Suprapubic skin (tissue), 4 donors: ENCODE measurements around the gene AMOTL2. TPM values are rescaled to one million over a fixed set of nuclear protein-coding genes. Genes with fewer than 3 reads are reported as not detected.

Experiments
- DNase-seq, 2 donors: peaks; one replicate each; pipeline ENCODE4 v3.0.0-alpha.2; 2019; ENCODE audit warnings: low spot score in 2 of 2
- H3K27ac ChIP-seq: fragments of 200-600 bp; sonication (generic); one replicate; pipeline ENCODE4 v1.5.1; 2019
- H3K27me3 ChIP-seq: fragments of 200-600 bp; sonication (generic); one replicate; pipeline ENCODE4 v1.5.1; 2019
- H3K36me3 ChIP-seq: fragments of 200-600 bp; sonication (generic); one replicate; pipeline ENCODE4 v1.5.1; 2019
- H3K4me1 ChIP-seq: fragments of 200-600 bp; sonication (generic); one replicate; pipeline ENCODE4 v1.5.1; 2019
- H3K4me3 ChIP-seq: fragments of 200-600 bp; sonication (generic); one replicate; pipeline ENCODE4 v1.5.1; 2019; ENCODE audit warnings: mild to moderate bottlenecking
- H3K9me3 ChIP-seq: fragments of 200-600 bp; sonication (generic); one replicate; pipeline ENCODE4 v1.5.1; 2019
- EP300 ChIP-seq: sonication (generic); formaldehyde crosslinking; IDR thresholded peaks from one replicate; pipeline ENCODE4 v1.6.1; 2017; ENCODE audit warnings: antibody characterized with exemption
- POLR2A ChIP-seq, 2 donors: fragments of 450-650 bp; IDR thresholded peaks; one replicate each; pipeline ENCODE4 v1.6.1; 2017; ENCODE audit warnings: antibody characterized with exemption in 2 of 2, mild to moderate bottlenecking in 2 of 2, moderate library complexity in 2 of 2
- POLR2AphosphoS5 ChIP-seq, 3 donors: sonication (generic); formaldehyde crosslinking; IDR thresholded peaks; one replicate each; pipeline ENCODE4 v1.6.1; 2017; ENCODE audit warnings: antibody characterized with exemption in 3 of 3
- WGBS: methylation state at CpG from one replicate; pipeline ENCODE4 v1.1.5; 2018; 5-methylcytosine and 5-hydroxymethylcytosine counted together
- total RNA-seq, 4 donors: library from RNA; depleted of rRNA; stranded (reverse); fragments of >200 nt; gene quantifications; one replicate each; pipeline ENCODE4 v1.1.0, GENCODE V29; 2016
- TF ChIP-seq, protein P1 (sequence below), 2 donors: fragments of 200-600 bp in 1 of 2; fragments of 450-650 bp in 1 of 2; sonication (generic) in 1 of 2; IDR thresholded peaks; one replicate each; pipeline ENCODE4 v1.5.1; 2016 to 2019; ENCODE audit warnings: antibody characterized with exemption in 2 of 2, mild to moderate bottlenecking in 1 of 2, moderate library complexity in 1 of 2

The AMOTL2 gene
- total RNA-seq, 4 donors from 2014 or later: 80.4 to 118 (median 95.8) TPM

DNA sequence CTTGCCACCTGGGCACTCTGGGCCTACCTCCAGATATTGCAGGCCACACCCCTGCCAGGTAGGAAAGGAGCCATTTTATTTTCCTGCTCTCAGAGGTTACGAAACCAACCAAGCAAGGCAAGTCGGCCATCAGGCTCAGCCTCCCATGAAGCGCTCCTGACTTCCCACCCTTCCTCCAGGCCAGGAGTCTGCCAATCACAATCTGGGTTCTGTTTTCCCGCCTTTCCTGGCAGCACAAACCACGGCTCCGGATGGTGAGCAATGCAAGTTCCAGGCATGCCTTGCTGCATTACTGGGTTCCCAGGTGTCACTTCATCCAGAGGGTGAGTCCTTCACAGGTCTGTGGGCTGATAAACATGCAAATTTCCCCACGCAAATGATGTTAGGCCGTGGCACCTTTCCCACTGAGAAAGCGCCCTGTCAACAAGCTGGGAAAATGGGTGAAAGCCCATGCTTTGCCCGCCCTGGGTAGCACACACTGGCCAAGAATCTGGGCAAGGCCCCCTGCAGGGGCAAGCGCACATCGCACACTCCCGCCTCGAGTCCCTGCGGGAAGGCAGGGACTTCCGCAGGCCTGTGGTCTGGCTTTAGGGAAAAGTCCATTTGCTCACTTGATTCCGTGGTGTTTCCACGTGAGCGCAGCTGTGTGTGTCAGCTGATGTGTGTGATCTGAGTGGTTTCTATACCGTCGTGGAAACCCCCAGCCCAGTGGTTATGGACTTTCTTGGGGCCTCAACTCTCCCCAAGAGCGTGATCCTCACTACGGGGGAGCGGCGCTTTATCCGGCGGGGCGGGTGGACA is 62.0 kb downstream of the AMOTL2 start:
- peak in 1 of 2 donors; percentile 77 for DNase-seq
- peaks cover 81% of the 10 kb centered on the region for H3K4me1 ChIP-seq
- H3K4me3 ChIP-seq: peak overlapping the region; percentile 52
- WGBS: 63% methylated on average over 19 of the region's 28 CpGs
- no peaks in the 10 kb centered on the region for H3K27me3 ChIP-seq
- no peaks in the 10 kb centered on the region for H3K9me3 ChIP-seq
- peak overlapping the region; percentile 92 for H3K27ac ChIP-seq
- H3K36me3 ChIP-seq: no peaks in the 10 kb centered on the region
- peak in 1 of 3 donors; percentile 14 for TF ChIP-seq POLR2AphosphoS5 (IDR thresholded peaks at IDR 0.05)
- TF ChIP-seq EP300: no peak
- TF ChIP-seq, protein P1, sequence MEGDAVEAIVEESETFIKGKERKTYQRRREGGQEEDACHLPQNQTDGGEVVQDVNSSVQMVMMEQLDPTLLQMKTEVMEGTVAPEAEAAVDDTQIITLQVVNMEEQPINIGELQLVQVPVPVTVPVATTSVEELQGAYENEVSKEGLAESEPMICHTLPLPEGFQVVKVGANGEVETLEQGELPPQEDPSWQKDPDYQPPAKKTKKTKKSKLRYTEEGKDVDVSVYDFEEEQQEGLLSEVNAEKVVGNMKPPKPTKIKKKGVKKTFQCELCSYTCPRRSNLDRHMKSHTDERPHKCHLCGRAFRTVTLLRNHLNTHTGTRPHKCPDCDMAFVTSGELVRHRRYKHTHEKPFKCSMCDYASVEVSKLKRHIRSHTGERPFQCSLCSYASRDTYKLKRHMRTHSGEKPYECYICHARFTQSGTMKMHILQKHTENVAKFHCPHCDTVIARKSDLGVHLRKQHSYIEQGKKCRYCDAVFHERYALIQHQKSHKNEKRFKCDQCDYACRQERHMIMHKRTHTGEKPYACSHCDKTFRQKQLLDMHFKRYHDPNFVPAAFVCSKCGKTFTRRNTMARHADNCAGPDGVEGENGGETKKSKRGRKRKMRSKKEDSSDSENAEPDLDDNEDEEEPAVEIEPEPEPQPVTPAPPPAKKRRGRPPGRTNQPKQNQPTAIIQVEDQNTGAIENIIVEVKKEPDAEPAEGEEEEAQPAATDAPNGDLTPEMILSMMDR (IDR thresholded peaks at IDR 0.05): peak in 1 of 2 donors; percentile 15
- TF ChIP-seq POLR2A (IDR thresholded peaks at IDR 0.05): no peak

DNA sequence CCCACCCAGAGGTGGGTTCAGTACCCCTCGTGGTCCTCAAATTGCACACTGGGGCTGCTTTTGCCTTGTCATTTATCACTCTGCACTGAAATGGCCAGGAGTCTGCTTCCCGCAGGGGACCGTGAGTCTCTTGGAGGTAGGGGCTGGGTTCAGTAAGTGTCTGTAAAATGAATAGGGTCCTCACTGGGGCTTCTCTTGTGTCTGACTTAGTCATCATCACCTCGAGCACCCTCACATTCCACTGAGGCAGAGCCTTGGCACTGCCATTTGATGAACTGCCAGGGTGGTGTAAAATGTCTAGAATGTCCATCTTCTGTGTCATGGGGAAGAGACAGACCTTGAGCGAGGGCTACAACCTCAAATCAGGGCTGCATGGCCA is 62.6 kb downstream of the AMOTL2 start:
- Histone ChIP-seq H3K4me3 (no peak overlapping the region), H3K27me3 (no peaks in the 10 kb centered on the region), H3K27ac (peak overlapping the region; percentile 92), H3K9me3 (no peaks in the 10 kb centered on the region), H3K36me3 (no peaks in the 10 kb centered on the region), H3K4me1 (peaks cover 76% of the 10 kb centered on the region)
- no peak for DNase-seq
- TF ChIP-seq EP300 (no peak), POLR2AphosphoS5 (IDR thresholded peaks at IDR 0.05) (no peak), POLR2A (IDR thresholded peaks at IDR 0.05) (no peak)
- TF ChIP-seq, protein P1 (IDR thresholded peaks at IDR 0.05): no peak
- 39% methylated on average over 5 of the region's 5 CpGs for WGBS

DNA sequence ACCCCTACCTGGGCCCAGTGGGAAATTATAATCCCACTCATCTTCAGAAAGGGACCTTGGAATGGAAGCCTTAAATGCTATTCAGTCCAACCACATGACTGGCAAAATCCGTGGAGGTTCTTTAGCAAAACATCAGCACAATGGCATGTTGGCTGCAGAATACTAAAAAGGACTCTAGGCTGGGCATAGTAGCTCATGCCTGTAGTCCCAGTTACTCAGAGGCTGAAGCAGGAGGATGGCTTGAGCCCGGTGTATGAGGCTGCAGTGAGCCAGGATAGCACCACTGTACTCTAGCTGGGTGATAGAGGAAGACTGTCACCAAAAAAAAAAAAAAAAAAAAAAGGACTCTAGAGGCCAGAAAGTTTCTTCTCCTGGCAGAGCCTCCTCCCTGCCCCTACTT is 63.0 kb downstream of the AMOTL2 start:
- H3K4me1 ChIP-seq: peaks cover 73% of the 10 kb centered on the region
- TF ChIP-seq POLR2A (IDR thresholded peaks at IDR 0.05): no peak
- no peak for TF ChIP-seq EP300
- TF ChIP-seq, protein P1 (IDR thresholded peaks at IDR 0.05): no peak

DNA sequence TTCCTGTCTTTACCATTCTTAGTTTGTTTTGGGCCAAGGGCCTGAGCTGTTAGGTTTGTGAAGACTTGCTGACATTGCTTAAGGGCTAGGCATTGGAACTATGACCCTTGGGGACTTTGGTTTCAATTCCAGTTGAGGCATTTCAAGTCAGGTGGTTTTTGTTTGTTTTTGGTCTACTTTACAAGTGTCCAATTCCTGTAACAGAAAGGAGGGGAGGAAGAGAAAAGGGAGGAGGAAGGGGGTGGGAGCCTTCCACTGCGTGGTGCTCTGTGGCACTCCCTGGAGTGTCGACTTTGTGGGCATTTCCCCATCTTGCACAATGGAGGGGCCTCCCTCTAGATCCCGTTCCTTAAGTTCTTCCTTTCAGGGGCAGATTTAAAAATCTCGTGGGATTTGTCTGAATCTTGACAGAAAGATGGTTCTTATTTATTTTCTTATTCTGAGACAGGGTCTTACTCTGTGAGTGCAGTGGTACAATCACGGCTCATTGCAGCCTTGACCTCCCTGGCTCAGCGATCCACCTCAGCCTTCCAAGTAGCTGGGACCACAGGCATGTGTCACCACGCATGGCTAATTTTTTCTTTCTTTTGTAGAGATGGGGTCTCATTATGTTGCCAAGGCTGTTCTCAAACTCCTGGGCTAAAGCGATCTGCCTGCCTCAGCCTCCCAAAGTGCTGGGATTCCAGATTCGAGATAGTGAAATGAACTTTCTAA is 64.1 kb downstream of the AMOTL2 start:
- no peak for DNase-seq
- peak overlapping the region; percentile 27 for H3K27ac ChIP-seq
- 78% methylated on average over 9 of the region's 9 CpGs for WGBS

More for the DNA sequence above, 63.0 kb downstream of the AMOTL2 start:
- 0% methylated on average over 1 of the region's 2 CpGs for WGBS
- Histone ChIP-seq H3K9me3 (no peaks in the 10 kb centered on the region), H3K27me3 (no peaks in the 10 kb centered on the region), H3K36me3 (no peaks in the 10 kb centered on the region), H3K27ac (peak overlapping the region; percentile 92), H3K4me3 (no peak overlapping the region)
- DNase-seq: no peak

More for the DNA sequence above, 64.1 kb downstream of the AMOTL2 start:
- Histone ChIP-seq H3K36me3 (no peaks in the 10 kb centered on the region), H3K27me3 (no peaks in the 10 kb centered on the region), H3K4me1 (peaks cover 66% of the 10 kb centered on the region), H3K9me3 (no peaks in the 10 kb centered on the region), H3K4me3 (no peak overlapping the region)
- no peak for TF ChIP-seq POLR2A (IDR thresholded peaks at IDR 0.05)
- TF ChIP-seq POLR2AphosphoS5 (IDR thresholded peaks at IDR 0.05): no peak
- TF ChIP-seq, protein P1 (IDR thresholded peaks at IDR 0.05): no peak
- no peak for TF ChIP-seq EP300
